ENCODE results near the gene LONRF2.
"Not testable (repeated sequence)": the region's sequence is repeated elsewhere in the genome, so short reads cannot be mapped to it uniquely, and the experiment has no call there.

LONRF2 gene

DNA sequence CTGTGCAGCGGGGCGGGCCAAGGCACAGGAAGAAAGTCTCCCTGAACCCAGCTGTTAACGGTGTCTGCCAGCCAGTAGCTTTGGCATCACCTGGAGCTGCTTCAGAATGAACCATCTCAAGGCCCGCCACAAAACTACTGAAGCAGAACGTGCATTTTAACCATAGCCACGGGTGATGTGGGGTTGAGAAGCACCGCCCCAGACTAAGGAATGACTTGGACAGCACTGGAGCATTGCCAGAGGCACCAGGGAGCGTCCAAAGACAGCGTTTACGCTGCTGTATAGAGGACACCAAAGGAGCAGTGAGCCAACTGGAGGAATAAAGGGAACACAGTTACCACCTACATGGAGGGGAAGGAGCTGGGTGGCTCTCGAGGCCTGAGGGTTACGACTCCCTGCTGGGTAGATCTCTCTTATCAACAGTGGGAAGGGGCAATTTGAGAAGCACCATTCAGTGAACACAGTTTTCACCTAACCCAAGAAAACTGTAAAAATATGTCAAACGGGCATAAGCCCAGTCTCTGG lies 28.4 kb upstream of the LONRF2 start:
- H3K9me3 ChIP-seq (ENCODE audit: control insufficient read depth, insufficient read depth, low read length): no peaks in the 10 kb centered on the region
- no peaks in the 10 kb centered on the region for H3K4me1 ChIP-seq (ENCODE audit: control insufficient read depth, low read length)
- H3K79me2 ChIP-seq (ENCODE audit: control insufficient read depth, low read length): no peaks in the 10 kb centered on the region
- peaks cover 6% of the 10 kb centered on the region; the same call in 1 of the 2 replicates for H3K27me3 ChIP-seq (ENCODE audit: control insufficient read depth, low read length)
- no peak overlapping the region for H3K4me3 ChIP-seq (ENCODE audit: low read length)
- no peaks in the 10 kb centered on the region for H3F3A ChIP-seq (ENCODE audit: control insufficient read depth, insufficient read depth)
- TF ChIP-seq, protein P1, sequence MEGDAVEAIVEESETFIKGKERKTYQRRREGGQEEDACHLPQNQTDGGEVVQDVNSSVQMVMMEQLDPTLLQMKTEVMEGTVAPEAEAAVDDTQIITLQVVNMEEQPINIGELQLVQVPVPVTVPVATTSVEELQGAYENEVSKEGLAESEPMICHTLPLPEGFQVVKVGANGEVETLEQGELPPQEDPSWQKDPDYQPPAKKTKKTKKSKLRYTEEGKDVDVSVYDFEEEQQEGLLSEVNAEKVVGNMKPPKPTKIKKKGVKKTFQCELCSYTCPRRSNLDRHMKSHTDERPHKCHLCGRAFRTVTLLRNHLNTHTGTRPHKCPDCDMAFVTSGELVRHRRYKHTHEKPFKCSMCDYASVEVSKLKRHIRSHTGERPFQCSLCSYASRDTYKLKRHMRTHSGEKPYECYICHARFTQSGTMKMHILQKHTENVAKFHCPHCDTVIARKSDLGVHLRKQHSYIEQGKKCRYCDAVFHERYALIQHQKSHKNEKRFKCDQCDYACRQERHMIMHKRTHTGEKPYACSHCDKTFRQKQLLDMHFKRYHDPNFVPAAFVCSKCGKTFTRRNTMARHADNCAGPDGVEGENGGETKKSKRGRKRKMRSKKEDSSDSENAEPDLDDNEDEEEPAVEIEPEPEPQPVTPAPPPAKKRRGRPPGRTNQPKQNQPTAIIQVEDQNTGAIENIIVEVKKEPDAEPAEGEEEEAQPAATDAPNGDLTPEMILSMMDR (IDR thresholded peaks at IDR 0.05; ENCODE audit: low read depth, low read length, poor library complexity, severe bottlenecking): no peak
- TF ChIP-seq EZH2phosphoT487 (IDR thresholded peaks at IDR 0.05; ENCODE audit: borderline replicate concordance, low read length): no peak
- no peak overlapping the region for H3K4me2 ChIP-seq (ENCODE audit: low read length)
- no peak overlapping the region for H3K27ac ChIP-seq (ENCODE audit: low read depth, low read length)
- no peaks in the 10 kb centered on the region for H3K36me3 ChIP-seq (ENCODE audit: control insufficient read depth, low read length)
- H4K20me1 ChIP-seq (ENCODE audit: control insufficient read depth, insufficient read depth, low read depth, low read length): no peaks in the 10 kb centered on the region
- no peaks in the 10 kb centered on the region for H3K9me2 ChIP-seq (replicated peaks; ENCODE audit: control insufficient read depth, low read length)

DNA sequence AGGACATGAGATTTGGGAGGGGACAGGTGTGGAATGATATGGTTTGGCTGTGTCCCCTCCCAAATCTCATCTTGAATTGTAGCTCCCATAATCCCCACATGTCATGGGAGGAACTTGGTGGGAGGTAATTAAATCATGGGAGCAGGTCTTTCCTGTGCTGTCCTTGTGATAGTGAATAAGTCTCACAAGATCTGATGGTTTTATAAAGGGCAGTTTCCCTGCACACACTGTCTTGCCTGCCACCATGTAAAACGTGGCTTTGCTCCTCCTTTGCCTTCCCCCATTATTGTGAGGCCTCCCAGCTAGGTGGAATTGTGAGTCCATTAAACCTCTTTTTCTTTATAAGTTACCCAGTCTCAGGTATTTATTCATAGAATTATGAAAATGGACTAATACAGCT lies 22.8 kb upstream of the LONRF2 start:
- H4K20me1 ChIP-seq (ENCODE audit: control insufficient read depth, insufficient read depth, low read depth, low read length); H3K9me2 ChIP-seq (replicated peaks; ENCODE audit: control insufficient read depth, low read length); H3K9me3 ChIP-seq (ENCODE audit: control insufficient read depth, insufficient read depth, low read length); H3K27ac ChIP-seq (ENCODE audit: low read depth, low read length); H3K4me1 ChIP-seq (ENCODE audit: control insufficient read depth, low read length); H3F3A ChIP-seq (ENCODE audit: control insufficient read depth, insufficient read depth); H3K27me3 ChIP-seq (ENCODE audit: control insufficient read depth, low read length); H3K4me3 ChIP-seq (ENCODE audit: low read length); H3K36me3 ChIP-seq (ENCODE audit: control insufficient read depth, low read length); H3K4me2 ChIP-seq (ENCODE audit: low read length); H3K79me2 ChIP-seq (ENCODE audit: control insufficient read depth, low read length): not testable (repeated sequence)

- no peaks in the 10 kb centered on the region for H3K36me3 ChIP-seq (ENCODE audit: control insufficient read depth, low read length)
- H3K4me2 ChIP-seq (ENCODE audit: low read length): no peak overlapping the region
- H3K27me3 ChIP-seq (ENCODE audit: control insufficient read depth, low read length): peaks cover 10% of the 10 kb centered on the region
- no peak overlapping the region for H3K4me3 ChIP-seq (ENCODE audit: low read length)
- no peaks in the 10 kb centered on the region for H3K9me2 ChIP-seq (replicated peaks; ENCODE audit: control insufficient read depth, low read length)
- no peaks in the 10 kb centered on the region for H3K4me1 ChIP-seq (ENCODE audit: control insufficient read depth, low read length)
- no peaks in the 10 kb centered on the region for H4K20me1 ChIP-seq (ENCODE audit: control insufficient read depth, insufficient read depth, low read depth, low read length)
- H3F3A ChIP-seq (ENCODE audit: control insufficient read depth, insufficient read depth): no peaks in the 10 kb centered on the region
- no peaks in the 10 kb centered on the region for H3K79me2 ChIP-seq (ENCODE audit: control insufficient read depth, low read length)
- TF ChIP-seq EZH2phosphoT487 (IDR thresholded peaks at IDR 0.05; ENCODE audit: borderline replicate concordance, low read length): no peak
- peaks cover 3% of the 10 kb centered on the region for H3K9me3 ChIP-seq (ENCODE audit: control insufficient read depth, insufficient read depth, low read length)
- H3K27ac ChIP-seq (ENCODE audit: low read depth, low read length): no peak overlapping the region
Observed at GRCh38 chr2:100344433-100344832, 22.1 kb upstream of the LONRF2 start.

- H3K36me3 ChIP-seq (ENCODE audit: control insufficient read depth, low read length); H3K79me2 ChIP-seq (ENCODE audit: control insufficient read depth, low read length); H3K9me3 ChIP-seq (ENCODE audit: control insufficient read depth, insufficient read depth, low read length); H4K20me1 ChIP-seq (ENCODE audit: control insufficient read depth, insufficient read depth, low read depth, low read length); H3K4me3 ChIP-seq (ENCODE audit: low read length); H3K9me2 ChIP-seq (replicated peaks; ENCODE audit: control insufficient read depth, low read length); H3F3A ChIP-seq (ENCODE audit: control insufficient read depth, insufficient read depth); H3K4me2 ChIP-seq (ENCODE audit: low read length); H3K27ac ChIP-seq (ENCODE audit: low read depth, low read length); H3K4me1 ChIP-seq (ENCODE audit: control insufficient read depth, low read length): not testable (repeated sequence)
- H3K27me3 ChIP-seq (ENCODE audit: control insufficient read depth, low read length): peaks cover 10% of the 10 kb centered on the region
Observed at GRCh38 chr2:100342466-100342865, 20.2 kb upstream of the LONRF2 start.

- H3K36me3 ChIP-seq (ENCODE audit: control insufficient read depth, low read length): no peaks in the 10 kb centered on the region
- H3F3A ChIP-seq (ENCODE audit: control insufficient read depth, insufficient read depth): no peaks in the 10 kb centered on the region
- no peak for TF ChIP-seq EZH2phosphoT487 (IDR thresholded peaks at IDR 0.05; ENCODE audit: borderline replicate concordance, low read length)
- TF ChIP-seq, protein P1 (IDR thresholded peaks at IDR 0.05; ENCODE audit: low read depth, low read length, poor library complexity, severe bottlenecking): no peak
Observed at GRCh38 chr2:100339823-100340222, 17.5 kb upstream of the LONRF2 start.

More at GRCh38 chr2:100339823-100340222, 17.5 kb upstream of the LONRF2 start:
- H3K4me3 ChIP-seq (ENCODE audit: low read length): no peak overlapping the region
- no peaks in the 10 kb centered on the region for H3K79me2 ChIP-seq (ENCODE audit: control insufficient read depth, low read length)
- H3K4me2 ChIP-seq (ENCODE audit: low read length): no peak overlapping the region
- peaks cover 3% of the 10 kb centered on the region; the same call in 1 of the 2 replicates for H3K9me3 ChIP-seq (ENCODE audit: control insufficient read depth, insufficient read depth, low read length)
- peaks cover 4% of the 10 kb centered on the region for H3K27me3 ChIP-seq (ENCODE audit: control insufficient read depth, low read length)
- H3K9me2 ChIP-seq (replicated peaks; ENCODE audit: control insufficient read depth, low read length): no peaks in the 10 kb centered on the region
- no peaks in the 10 kb centered on the region for H3K4me1 ChIP-seq (ENCODE audit: control insufficient read depth, low read length)
- H4K20me1 ChIP-seq (ENCODE audit: control insufficient read depth, insufficient read depth, low read depth, low read length): no peaks in the 10 kb centered on the region
- H3K27ac ChIP-seq (ENCODE audit: low read depth, low read length): no peak overlapping the region

All from DOHH2 (cell line).